ENCODE measurements around the gene WIPF2. TPM values are rescaled to one million over a fixed set of nuclear protein-coding genes. Genes with fewer than 3 reads are reported as not detected.

The WIPF2 gene
- total RNA-seq, 2 experiments from 2014 or later = 22.0 to 27.4 TPM

- H3K9me3 Mint-ChIP-seq (ENCODE audit: insufficient read depth) = no peaks in the 10 kb centered on the region
- H3K4me3 Mint-ChIP-seq = peak overlapping the region; percentile 95
- DNase-seq = no peak
- no peak for ATAC-seq
- POLR2A ChIA-PET = interaction anchor here (0.7 to 1.8 kb wide), 8 partner anchors 9 to 238 kb away, joined by 3 to 8 read pairs (median 4); no protein-coding TSS in a partner anchor
- peaks cover 57% of the 10 kb centered on the region for H3K4me1 Mint-ChIP-seq (ENCODE audit: low read depth)
- CTCF ChIA-PET = interaction anchor here (0.7 to 7.3 kb wide), 18 partner anchors 9 to 118 kb away, joined by 3 to 61 read pairs (median 4); no protein-coding TSS in a partner anchor
- H3K27ac Mint-ChIP-seq = peak overlapping the region; percentile 87
- peaks cover 37% of the 10 kb centered on the region for H3K36me3 Mint-ChIP-seq (ENCODE audit: low read depth)
- no peaks in the 10 kb centered on the region for H3K27me3 Mint-ChIP-seq (ENCODE audit: low read depth)
Observed at GRCh38 chr17:40316571-40317344, 97.7 kb downstream of the WIPF2 start.

GRCh38 chr17:40317345-40317873 is 98.3 kb downstream of the WIPF2 start:
- Mint-ChIP-seq H3K36me3 (ENCODE audit: low read depth) (peaks cover 41% of the 10 kb centered on the region), H3K9me3 (ENCODE audit: insufficient read depth) (no peaks in the 10 kb centered on the region), H3K4me1 (ENCODE audit: low read depth) (peaks cover 61% of the 10 kb centered on the region), H3K27ac (peak overlapping the region; percentile 87), H3K27me3 (ENCODE audit: low read depth) (no peaks in the 10 kb centered on the region), H3K4me3 (peak overlapping the region; percentile 95)
- POLR2A ChIA-PET = interaction anchor here (0.7 to 1.3 kb wide), 6 partner anchors 10 to 29 kb away, joined by 3 to 8 read pairs (median 4); no protein-coding TSS in a partner anchor
- ATAC-seq (no peak), DNase-seq (peak; percentile 70)
- CTCF ChIA-PET = interaction anchor here (0.7 to 7.3 kb wide), 18 partner anchors 9 to 119 kb away, joined by 3 to 61 read pairs (median 4); no protein-coding TSS in a partner anchor

- POLR2A ChIA-PET = interaction anchor here (0.7 to 1.6 kb wide), 12 partner anchors 9 to 99 kb away, joined by 3 to 10 read pairs (median 4); partner anchors contain the start of genes CDC6, RARA and WIPF2
- Mint-ChIP-seq H3K4me3 (peak overlapping the region; percentile 95), H3K9me3 (ENCODE audit: insufficient read depth) (no peaks in the 10 kb centered on the region)
Observed at GRCh38 chr17:40317880-40318829, 99.1 kb downstream of the WIPF2 start.

GRCh38 chr17:40318830-40319391 is 99.8 kb downstream of the WIPF2 start:
- ChIA-PET POLR2A (interaction anchor here (0.7 to 2.0 kb wide), 9 partner anchors 8 to 100 kb away, joined by 3 to 10 read pairs (median 4); partner anchors contain the start of genes CDC6, RARA and WIPF2), CTCF (interaction anchor here (1.0 to 7.3 kb wide), 11 partner anchors 8 to 39 kb away, joined by 3 to 61 read pairs (median 4); partner anchors contain the start of gene RARA)
- ATAC-seq = no peak
- Mint-ChIP-seq H3K4me1 (ENCODE audit: low read depth) (peaks cover 75% of the 10 kb centered on the region), H3K9me3 (ENCODE audit: insufficient read depth) (no peaks in the 10 kb centered on the region), H3K27me3 (ENCODE audit: low read depth) (no peaks in the 10 kb centered on the region), H3K36me3 (ENCODE audit: low read depth) (peaks cover 38% of the 10 kb centered on the region), H3K27ac (peak overlapping the region; percentile 98), H3K4me3 (peak overlapping the region; percentile 95)
- no peak for DNase-seq

More at GRCh38 chr17:40317880-40318829, 99.1 kb downstream of the WIPF2 start:
- Mint-ChIP-seq H3K4me1 (ENCODE audit: low read depth) (peaks cover 67% of the 10 kb centered on the region), H3K27me3 (ENCODE audit: low read depth) (no peaks in the 10 kb centered on the region), H3K36me3 (ENCODE audit: low read depth) (peaks cover 44% of the 10 kb centered on the region), H3K27ac (peak overlapping the region; percentile 98)
- CTCF ChIA-PET = interaction anchor here (0.7 to 7.3 kb wide), 18 partner anchors 9 to 119 kb away, joined by 3 to 61 read pairs (median 6); partner anchors contain the start of gene RARA
- ATAC-seq (peak; percentile 66), DNase-seq (peak; percentile 94)

GRCh38 chr17:40319651-40320540 is 100.8 kb downstream of the WIPF2 start:
- Mint-ChIP-seq H3K27ac (peak overlapping the region; percentile 98), H3K4me3 (peak overlapping the region; percentile 95), H3K27me3 (ENCODE audit: low read depth) (no peaks in the 10 kb centered on the region), H3K4me1 (ENCODE audit: low read depth) (peaks cover 76% of the 10 kb centered on the region), H3K9me3 (ENCODE audit: insufficient read depth) (no peaks in the 10 kb centered on the region), H3K36me3 (ENCODE audit: low read depth) (peaks cover 43% of the 10 kb centered on the region)
- peak; percentile 65 for DNase-seq
- ChIA-PET CTCF (interaction anchor here (1.0 to 7.3 kb wide), 10 partner anchors 7 to 42 kb away, joined by 3 to 61 read pairs (median 4); partner anchors contain the start of gene RARA), POLR2A (interaction anchor here (1.2 to 2.0 kb wide), 5 partner anchors 9 to 32 kb away, joined by 3 to 10 read pairs (median 5); partner anchors contain the start of genes CDC6 and RARA)
- ATAC-seq = no peak

GRCh38 chr17:40320756-40321523 is 101.8 kb downstream of the WIPF2 start:
- ATAC-seq = no peak
- DNase-seq = peak; percentile 54
- Mint-ChIP-seq H3K27me3 (ENCODE audit: low read depth) (no peaks in the 10 kb centered on the region), H3K4me1 (ENCODE audit: low read depth) (peaks cover 77% of the 10 kb centered on the region), H3K9me3 (ENCODE audit: insufficient read depth) (no peaks in the 10 kb centered on the region), H3K4me3 (peak overlapping the region; percentile 95), H3K27ac (peak overlapping the region; percentile 98), H3K36me3 (ENCODE audit: low read depth) (peaks cover 45% of the 10 kb centered on the region)
- CTCF ChIA-PET = interaction anchor here (1.0 to 7.3 kb wide), 6 partner anchors 13 to 41 kb away, joined by 4 to 61 read pairs (median 8); no protein-coding TSS in a partner anchor
- POLR2A ChIA-PET = interaction anchor here (0.6 to 2.1 kb wide), 7 partner anchors 9 to 222 kb away, joined by 3 to 16 read pairs (median 5); partner anchors contain the start of gene RARA

- ChIA-PET CTCF (interaction anchor here (0.7 to 7.3 kb wide), 6 partner anchors 14 to 212 kb away, joined by 3 to 61 read pairs (median 4); no protein-coding TSS in a partner anchor), POLR2A (interaction anchor here (0.6 to 2.7 kb wide), 8 partner anchors 10 to 221 kb away, joined by 3 to 20 read pairs (median 5); partner anchors contain the start of gene RARA)
- H3K4me3 Mint-ChIP-seq = peak overlapping the region; percentile 95
- H3K9me3 Mint-ChIP-seq (ENCODE audit: insufficient read depth) = no peaks in the 10 kb centered on the region
- H3K4me1 Mint-ChIP-seq (ENCODE audit: low read depth) = peaks cover 77% of the 10 kb centered on the region
- H3K27me3 Mint-ChIP-seq (ENCODE audit: low read depth) = no peaks in the 10 kb centered on the region
- H3K27ac Mint-ChIP-seq = peak overlapping the region; percentile 98
- peaks cover 50% of the 10 kb centered on the region for H3K36me3 Mint-ChIP-seq (ENCODE audit: low read depth)
- DNase-seq = no peak
- ATAC-seq = no peak
Observed at GRCh38 chr17:40321524-40321929, 102.4 kb downstream of the WIPF2 start.

GRCh38 chr17:40321961-40322357 is 102.9 kb downstream of the WIPF2 start:
- POLR2A ChIA-PET = interaction anchor here (0.9 to 2.7 kb wide), 11 partner anchors 9 to 241 kb away, joined by 3 to 20 read pairs (median 5); partner anchors contain the start of genes CDC6, NR1D1 and RARA
- H3K4me3 Mint-ChIP-seq = peak overlapping the region; percentile 95
- ATAC-seq (no peak), DNase-seq (peak; percentile 38)
- no peaks in the 10 kb centered on the region for H3K9me3 Mint-ChIP-seq (ENCODE audit: insufficient read depth)
- peaks cover 50% of the 10 kb centered on the region for H3K36me3 Mint-ChIP-seq (ENCODE audit: low read depth)
- no peaks in the 10 kb centered on the region for H3K27me3 Mint-ChIP-seq (ENCODE audit: low read depth)
- H3K4me1 Mint-ChIP-seq (ENCODE audit: low read depth) = peaks cover 78% of the 10 kb centered on the region
- CTCF ChIA-PET = interaction anchor here (0.7 to 2.7 kb wide), 6 partner anchors 9 to 212 kb away, joined by 3 to 11 read pairs (median 4); no protein-coding TSS in a partner anchor
- H3K27ac Mint-ChIP-seq = peak overlapping the region; percentile 98

Data from activated CD8-positive, alpha-beta T cell treated with anti-CD3 and anti-CD28 coated beads, Interleukin-2, amount 10 ng/mL, durations not matched to agents 7 days and 5 days (primary cell).